Measurements from ENCODE around the gene LCE3A.
"Not testable (repeated sequence)": the region's sequence is repeated elsewhere in the genome, so short reads cannot be mapped to it uniquely, and the experiment has no call there.

Gene LCE3A

GRCh38 chr1:152580433-152580832 lies 42.5 kb downstream of the LCE3A start, which contains the start of gene LCE3D:
TSS of gene LCE3D (minus strand) at chr1:152580516. CDS start at chr1:152579936, 580 bp downstream.
- no peak for DNase-seq (ENCODE audit: low read depth)
- H3K4me3 ChIP-seq (ENCODE audit: low read length), result no peak within 1 kb of the TSS
- no peak for TF ChIP-seq CTCF (conservative IDR thresholded peaks at IDR 0.05; ENCODE audit: low read depth, low read length)

DNA sequence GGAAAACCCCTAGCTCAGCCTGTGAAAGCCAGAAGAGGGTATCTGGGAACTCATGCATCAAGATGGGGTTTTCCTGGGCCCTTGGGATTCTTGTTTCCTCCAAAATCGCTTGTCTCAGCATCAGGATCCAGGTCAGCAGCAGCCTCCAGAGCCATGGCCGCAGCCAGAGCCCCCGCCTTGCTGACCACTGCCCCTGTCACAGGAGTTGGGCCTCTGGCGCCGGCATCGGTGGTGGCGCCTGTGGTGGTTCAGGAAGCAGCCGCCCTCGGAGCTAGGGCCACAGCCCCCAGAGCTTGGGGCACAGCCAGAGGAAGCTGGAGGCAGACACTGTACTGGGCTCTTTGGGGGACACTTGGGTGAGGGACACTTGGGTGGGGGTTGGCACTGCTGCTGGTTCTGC lies 43.4 kb downstream of the LCE3A start:
- DNase-seq (ENCODE audit: low read depth); H3K4me3 ChIP-seq (ENCODE audit: low read length): not testable (repeated sequence)

- no peak for DNase-seq (ENCODE audit: low read depth)
- TF ChIP-seq CTCF (conservative IDR thresholded peaks at IDR 0.05; ENCODE audit: low read depth, low read length), result no peak
- H3K4me3 ChIP-seq (ENCODE audit: low read length), result no peak overlapping the region
These were observed 45.7 kb downstream of the LCE3A start for GRCh38 chr1:152577168-152577567.

Data from retinal pigment epithelial cell (primary cell).